ENCODE data around the gene PRG3. TPM values are rescaled to one million over a fixed set of nuclear protein-coding genes. Genes with fewer than 3 reads are reported as not detected.
A peak's percentile ranks its signal among the peaks of the same experiment; 100 is the strongest.

The PRG3 gene, protein sequence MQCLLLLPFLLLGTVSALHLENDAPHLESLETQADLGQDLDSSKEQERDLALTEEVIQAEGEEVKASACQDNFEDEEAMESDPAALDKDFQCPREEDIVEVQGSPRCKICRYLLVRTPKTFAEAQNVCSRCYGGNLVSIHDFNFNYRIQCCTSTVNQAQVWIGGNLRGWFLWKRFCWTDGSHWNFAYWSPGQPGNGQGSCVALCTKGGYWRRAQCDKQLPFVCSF
- total RNA-seq = not detected
- long read RNA-seq = 0 reads

DNA sequence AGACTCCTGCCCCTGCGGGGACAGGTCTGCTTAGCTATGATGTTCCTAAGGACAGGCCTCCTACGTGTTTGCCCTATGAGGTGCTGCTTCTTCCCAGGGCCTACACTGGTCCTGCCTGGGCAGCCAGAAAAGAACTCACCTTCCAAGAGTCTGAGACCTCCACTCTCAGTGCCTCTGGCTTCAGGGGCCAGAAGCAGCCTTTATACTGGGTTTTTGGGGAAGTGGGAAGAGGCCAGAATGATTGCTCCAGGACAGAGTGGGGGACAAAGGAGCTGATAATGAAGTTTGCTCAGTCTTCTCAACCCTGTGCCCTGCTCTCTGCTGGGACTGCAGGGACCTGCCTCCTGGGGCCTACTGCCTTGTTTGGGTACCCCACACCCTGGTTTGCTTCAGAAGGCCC, at the start of gene PRG3:
TSS of gene PRG3 (minus strand) at position 176 of the 400 bp plus-strand sequence. CDS start 442 bp downstream, outside the sequence.
- intact Hi-C loops (cut with DNase I) = no loop called here
- no peak for DNase-seq (ENCODE audit: low spot score)

DNA sequence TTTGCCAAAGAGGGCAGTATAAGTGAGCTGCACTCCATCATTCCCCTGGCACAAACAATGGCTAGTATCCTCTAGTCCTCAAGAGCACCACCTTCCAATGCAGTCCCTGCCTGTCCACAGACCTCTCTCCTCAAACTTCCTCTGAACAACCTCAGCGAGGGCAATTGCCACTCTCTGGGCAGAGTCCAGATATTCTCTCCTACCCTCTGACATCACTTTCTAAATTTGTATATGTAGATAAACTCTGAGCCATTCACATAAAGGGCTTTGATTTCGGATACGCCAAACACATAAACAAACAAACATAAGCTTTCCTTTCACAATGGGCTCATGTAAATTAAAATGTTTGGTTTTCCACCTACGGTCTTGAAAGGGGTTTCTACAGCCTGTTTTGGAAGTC, 49.0 kb upstream of the PRG3 start:
- intact Hi-C loops (cut with DNase I) = loop anchor here (2.0 to 5.0 kb wide), 2 partner anchors 27 to 83 kb away; no protein-coding TSS in a partner anchor
- DNase-seq (ENCODE audit: low spot score) = no peak

DNA sequence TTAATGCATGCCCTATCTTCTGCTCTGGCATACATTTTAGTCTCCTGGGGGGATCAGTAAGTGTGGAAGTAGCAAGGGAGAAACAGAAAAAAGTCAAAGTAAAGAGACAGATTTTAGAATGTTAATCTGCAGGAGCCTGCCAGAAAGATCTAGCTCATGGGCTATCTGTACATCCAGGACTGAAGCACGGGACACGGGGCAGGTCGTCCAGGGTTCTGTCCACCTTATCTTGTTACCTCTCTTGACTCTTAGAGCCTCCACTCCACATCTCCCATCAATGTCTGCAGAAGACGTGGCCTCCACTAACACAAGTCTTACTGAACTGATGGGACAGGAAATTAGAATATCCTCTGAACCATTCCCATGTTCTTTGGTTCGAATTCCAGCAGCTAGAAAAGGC, 47.7 kb upstream of the PRG3 start:
- DNase-seq (ENCODE audit: low spot score) = no peak
- intact Hi-C loops (cut with DNase I) = loop anchor here (5.0 kb wide), 1 partner anchor 81 kb away; no protein-coding TSS in a partner anchor

DNA sequence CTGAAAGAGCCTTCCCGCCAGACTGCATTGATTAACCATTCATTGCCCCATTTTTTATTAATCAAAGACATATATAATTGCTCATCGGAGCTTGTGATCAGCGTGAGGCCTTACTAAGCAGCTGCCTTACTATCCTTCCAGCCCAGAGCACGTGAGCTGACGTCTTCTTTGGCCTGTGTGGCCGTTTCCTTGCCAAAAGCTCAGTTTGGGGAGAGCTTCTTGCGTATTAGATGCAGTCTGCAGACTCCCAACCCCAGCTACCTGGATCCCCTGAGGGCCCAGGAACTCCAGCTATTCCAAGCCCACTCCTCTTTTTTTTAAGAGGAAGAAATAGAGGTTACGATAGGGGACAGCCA, 46.8 kb upstream of the PRG3 start:
- intact Hi-C loops (cut with DNase I) = loop anchor here (5.0 kb wide), 1 partner anchor 80 kb away; no protein-coding TSS in a partner anchor
- DNase-seq (ENCODE audit: low spot score) = no peak

DNA sequence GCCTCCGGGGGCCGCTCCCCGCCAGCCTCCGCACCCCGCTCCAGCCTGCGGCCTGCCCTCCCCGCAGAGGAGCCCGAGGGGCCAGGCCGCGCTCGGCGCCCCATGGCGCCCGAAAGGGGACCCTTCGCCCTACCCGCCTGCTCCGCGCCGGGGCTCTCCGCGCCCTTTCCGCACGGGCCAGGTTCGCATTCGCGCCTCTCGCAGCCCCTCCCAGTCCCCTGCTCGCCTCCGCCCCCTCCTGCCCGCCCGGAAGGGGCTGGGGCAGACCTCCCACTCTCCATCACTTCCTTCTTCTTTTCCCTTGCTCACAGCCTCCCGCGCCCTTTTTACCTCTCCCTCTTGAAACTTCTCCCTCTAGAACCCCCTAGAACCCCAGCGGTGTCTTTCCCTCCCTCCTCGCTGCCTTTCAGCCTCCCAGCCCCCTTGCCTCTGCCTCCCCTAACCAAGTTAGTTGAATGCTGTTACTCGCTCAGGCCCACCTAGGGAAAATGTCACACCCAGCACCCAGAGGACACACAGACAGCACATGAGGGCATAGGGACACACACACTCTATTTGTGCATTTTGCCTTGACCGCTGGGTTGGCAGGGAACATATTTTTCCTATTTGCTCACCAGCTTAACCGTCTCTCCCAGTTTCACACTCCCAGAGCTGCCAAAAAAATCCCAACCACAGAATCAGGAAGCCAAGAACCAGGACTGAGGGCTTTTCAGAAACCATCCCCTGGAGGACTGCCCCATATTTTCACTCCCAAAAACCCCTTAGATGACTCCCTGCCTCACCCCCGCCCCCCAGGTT, 46.2 kb upstream of the PRG3 start, which contains the start of gene SLC43A3:
TSS of gene SLC43A3 (minus strand) at position 193 of the 798 bp plus-strand sequence. CDS start 949 bp downstream, outside the sequence.
- peak; percentile 89 for DNase-seq (ENCODE audit: low spot score)
- intact Hi-C loops (cut with DNase I) = loop anchor here (5.0 kb wide), 1 partner anchor 80 kb away; no protein-coding TSS in a partner anchor

DNA sequence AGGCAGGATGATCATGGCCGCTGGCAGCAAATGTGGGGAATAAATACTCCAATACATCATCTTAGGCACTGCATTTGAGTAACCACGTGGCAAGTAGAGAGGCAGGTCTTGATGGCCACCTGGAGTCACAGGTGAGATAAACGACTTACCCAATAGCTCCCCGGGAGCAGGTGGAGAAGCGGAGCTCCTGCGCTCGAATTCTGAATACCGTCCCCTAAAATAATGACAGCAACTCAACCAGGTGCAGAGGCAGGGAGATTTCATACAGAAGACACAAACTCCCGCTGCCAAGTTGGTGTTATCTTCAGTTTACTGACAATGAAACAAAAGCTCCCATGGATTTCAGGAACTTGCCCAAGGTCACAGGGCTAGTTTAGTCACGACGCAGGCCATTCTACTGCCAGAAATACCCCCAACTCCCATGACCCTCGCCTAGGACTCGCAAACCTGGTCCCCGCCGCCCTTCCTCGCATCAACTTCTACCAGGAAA, 45.5 kb upstream of the PRG3 start:
- intact Hi-C loops (cut with DNase I) = loop anchor here (5.0 kb wide), 1 partner anchor 79 kb away; no protein-coding TSS in a partner anchor
- DNase-seq (ENCODE audit: low spot score) = no peak

DNA sequence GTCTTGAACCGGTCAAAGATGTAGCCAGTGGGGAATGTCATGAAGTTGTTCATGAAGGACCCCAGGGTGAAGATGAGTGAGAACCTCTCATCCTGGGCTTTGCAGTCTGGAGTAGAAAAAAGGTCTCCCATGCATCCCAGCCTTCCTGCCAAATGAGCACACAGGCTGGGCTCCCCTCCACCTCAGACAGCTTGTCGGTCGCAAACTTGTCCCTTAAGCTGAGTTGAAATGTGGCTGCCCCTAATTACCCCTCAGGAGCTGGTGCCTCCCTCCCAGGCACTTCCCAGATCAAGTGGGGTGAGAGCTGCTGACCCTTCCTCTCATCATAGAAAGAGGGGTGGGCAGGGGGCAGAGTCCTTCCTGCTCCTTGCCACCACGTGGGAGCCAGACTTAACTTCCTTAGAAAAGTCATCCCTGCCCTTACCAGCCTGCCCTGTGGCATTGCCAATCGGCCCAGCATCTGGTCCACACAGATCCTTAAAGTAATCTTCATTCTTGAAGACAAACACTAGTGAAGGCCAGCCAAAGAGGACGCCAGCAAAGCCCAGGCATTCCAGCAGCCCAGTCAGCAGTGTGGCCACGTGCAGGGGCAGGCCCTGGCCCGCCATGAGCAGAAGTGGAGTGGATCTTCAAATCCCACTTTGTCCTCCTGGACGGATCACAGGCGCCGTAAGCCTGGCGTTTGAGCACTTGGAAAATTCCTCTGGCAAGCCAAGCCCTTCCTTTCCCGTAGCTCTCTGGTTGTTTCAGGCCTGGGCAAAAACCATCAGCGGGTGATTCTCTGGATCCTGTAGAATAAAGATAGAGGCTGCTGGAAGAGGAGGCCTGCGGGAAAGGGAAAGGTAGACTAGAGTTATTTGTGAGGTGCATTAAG, 44.9 kb upstream of the PRG3 start:
- peak; percentile 80 for DNase-seq (ENCODE audit: low spot score)
- intact Hi-C loops (cut with DNase I) = loop anchor here (5.0 kb wide), 1 partner anchor 79 kb away; no protein-coding TSS in a partner anchor

DNA sequence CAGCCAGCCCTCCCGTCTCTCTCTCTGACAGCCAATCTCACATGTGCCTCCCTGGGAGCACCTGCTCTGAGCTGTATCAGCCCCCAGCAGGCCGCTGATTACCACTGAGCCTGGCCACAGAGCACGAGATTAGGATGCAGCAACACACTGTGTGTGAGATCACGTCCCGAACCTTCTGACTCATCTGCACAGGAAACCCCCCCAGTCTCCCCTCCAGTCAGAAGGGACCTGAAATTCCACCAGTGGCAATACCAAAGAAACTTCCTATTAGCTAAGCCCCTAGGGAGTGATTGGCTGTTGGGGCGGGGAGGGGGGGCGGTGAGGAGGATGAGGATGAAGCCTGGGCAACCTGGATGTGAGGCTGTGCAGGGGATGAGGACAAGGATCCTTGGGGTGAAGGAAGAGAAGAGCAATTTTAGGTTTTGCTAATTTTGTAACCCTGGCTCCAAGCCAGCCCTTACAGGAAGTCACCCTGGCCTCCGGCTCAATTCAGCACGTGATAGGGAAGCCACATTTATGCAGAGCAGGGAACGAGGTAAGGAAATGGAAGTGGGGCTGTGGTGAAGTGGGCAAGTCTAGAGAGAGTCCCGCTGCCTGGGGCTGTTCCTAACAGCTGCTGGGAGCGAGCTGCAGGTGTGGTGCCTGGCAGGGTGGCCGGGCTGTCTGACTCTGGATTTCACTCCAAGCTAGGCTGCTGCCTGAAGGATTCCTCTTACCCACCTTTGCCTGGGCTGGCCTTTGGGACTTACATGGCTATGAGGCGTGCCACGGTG, 44.0 kb upstream of the PRG3 start:
- DNase-seq (ENCODE audit: low spot score) = peak; percentile 89
- intact Hi-C loops (cut with DNase I) = loop anchor here (5.0 kb wide), 1 partner anchor 78 kb away; no protein-coding TSS in a partner anchor

DNA sequence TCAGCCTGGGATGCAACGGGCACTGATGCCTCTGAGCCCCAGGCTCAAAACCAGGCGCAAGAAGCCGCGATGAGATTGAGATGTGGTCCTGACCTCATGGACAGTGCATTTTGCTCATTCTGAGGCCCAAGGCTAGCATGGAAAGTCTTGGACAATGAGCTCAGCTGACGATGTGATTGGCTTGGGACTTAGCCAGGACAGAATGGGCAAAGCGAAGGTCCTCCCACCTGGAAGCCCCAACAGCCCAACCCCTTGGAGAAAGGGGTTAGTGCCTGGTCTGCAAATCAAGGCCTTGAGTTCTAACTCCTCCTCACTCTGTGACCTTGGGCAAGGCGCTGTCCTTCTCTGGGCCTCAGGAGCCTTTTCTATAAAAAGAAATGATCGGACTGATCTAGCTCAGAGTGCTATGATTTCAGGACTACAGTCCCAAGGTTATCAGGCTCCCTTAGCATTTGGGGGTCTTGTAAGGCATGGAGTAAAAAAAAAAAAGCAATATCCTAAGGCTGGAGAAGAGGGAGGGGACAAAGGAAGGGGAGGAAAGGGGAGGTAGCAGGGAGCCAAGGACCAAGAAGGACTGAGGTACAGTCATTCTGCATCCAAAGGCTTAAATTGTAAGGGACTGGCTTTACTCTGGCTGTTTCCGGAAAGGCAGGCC, 43.3 kb upstream of the PRG3 start:
- intact Hi-C loops (cut with DNase I) = no loop called here
- no peak for DNase-seq (ENCODE audit: low spot score)

DNA sequence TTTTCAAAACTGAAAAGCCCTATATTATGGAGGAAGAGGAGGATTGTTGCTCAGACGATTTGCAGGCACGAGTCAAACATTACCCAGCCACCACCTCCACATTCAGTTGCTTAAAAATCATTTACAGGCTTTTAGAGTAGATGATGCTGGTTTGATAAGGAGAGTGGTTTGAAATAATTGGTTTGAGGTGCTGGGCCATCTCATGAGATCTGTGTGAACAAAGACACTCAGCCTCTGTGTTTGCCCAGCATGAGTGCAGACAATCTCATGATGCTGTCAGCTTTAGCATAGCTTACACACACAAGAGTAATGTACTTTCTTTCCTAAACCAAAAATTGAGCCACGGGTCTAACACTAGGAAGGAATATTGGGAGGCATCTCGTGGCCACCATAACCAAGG, 41.7 kb upstream of the PRG3 start:
- intact Hi-C loops (cut with DNase I) = no loop called here
- no peak for DNase-seq (ENCODE audit: low spot score)

DNA sequence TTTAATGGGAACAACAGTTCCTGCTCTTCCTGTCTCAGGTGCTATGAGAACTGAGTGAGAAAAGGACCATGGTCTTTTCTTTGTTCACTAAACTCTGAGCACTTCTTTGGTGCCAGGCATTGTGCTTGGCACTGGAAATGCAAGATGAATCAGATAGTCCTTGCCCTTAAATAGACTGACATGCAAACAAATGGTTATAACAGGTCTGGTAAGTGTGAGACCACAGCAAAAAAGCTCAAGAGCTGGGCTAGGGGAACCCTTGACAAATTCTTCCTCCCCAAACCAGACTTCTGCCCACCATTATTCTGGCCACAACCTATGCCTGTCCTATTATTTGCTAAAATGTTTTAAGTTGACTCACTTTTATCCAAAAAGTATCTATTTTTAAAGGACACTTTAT, 40.9 kb upstream of the PRG3 start:
- intact Hi-C loops (cut with DNase I) = no loop called here
- DNase-seq (ENCODE audit: low spot score) = no peak

DNA sequence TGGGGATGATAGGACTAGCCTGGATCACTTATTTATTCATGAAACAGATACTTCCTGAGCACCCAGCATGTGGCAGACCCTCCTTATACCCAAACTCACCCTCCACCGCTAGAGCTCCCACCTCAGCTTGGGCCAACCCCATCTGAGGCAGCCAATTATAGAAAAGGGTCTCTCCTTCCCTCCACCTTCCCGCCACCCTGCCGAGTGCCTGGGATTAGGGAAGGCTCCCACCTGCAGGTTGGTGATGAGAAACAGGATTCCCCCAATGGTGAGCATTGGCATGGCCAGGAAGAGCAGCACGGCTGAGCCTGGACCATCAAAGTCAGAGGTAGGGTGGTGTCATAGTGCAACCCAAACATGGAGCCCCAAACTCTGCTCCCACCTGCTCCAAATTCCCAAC, 40.1 kb upstream of the PRG3 start:
- DNase-seq (ENCODE audit: low spot score) = peak; percentile 24
- intact Hi-C loops (cut with DNase I) = no loop called here

DNA sequence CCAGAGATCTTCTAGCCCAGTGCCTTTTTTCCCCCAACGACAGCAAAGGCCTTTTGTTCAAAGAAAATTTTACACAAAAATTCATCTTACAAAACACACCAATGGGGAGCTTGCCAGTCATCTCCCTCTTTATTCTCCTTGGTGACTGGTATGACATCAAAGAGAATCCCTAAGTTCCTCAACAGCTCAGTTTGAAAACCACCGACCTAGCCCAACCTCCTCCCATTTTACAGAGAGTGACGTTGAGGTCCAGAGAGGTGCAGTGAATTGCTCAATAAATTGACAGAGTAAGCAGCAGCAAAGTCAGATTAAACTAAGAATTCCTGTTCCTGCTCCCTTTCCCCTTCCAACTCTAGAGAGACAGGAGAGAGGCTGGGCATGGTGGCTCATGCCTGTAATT, 38.2 kb upstream of the PRG3 start:
- intact Hi-C loops (cut with DNase I) = no loop called here
- DNase-seq (ENCODE audit: low spot score) = no peak

DNA sequence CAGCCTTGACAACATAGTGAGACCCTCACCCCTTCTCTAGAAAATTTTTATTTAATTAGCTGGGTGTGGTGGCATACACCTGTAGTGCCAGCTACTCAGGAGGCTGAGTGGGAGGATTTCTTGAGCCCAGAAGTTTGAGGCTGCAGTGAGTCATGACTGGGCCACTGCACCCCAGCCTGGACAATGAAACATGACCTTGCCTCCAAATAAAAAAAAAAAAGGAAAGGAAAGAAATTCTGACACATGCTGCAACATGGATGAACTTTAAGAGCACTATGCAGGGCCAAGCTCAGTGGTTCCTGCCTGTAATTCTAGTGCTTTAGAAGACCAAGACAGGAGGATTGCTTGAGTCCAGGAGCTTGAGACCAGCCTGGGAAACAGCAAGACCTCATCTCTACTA, 37.2 kb upstream of the PRG3 start:
- no peak for DNase-seq (ENCODE audit: low spot score)
- intact Hi-C loops (cut with DNase I) = no loop called here

DNA sequence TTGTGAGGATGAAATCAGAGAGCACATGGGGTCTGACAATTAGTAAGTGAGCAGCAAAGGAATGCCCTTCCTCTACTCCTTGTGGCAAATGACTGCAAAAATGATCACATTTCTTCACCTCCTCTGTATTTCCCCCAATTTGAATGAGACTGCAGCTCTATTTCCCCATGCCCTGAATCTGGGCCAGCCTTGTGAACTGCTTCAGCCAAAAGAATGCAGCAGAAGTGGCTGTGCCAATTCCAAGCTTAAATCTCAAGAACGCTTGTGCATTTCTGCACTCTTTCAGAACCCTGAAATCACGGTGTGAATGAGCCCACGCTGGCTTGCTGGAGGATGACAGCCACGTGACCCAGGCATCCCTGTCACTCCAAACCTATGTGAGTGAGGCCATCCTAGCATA, 36.1 kb upstream of the PRG3 start:
- peak; percentile 26 for DNase-seq (ENCODE audit: low spot score)
- intact Hi-C loops (cut with DNase I) = no loop called here

DNA sequence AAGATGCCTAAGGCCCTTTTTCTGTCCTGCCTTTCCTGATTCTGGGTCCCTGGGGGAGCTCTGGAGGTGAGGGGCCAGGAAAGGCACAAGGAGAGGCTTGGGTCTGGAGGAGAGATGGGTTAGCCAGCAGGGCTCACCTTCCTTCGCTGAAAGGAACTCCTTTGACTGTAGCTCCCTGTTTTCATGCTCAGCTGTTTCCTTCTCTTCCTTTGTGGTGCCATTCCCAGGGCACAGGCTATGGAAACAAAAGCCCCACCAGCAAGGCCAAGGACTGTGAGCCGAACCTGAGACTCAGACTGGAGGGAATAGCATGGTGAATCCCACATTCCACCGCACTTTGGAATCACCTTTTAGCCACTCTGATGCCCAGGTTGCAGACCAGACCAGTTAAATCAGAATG, 35.5 kb upstream of the PRG3 start:
- intact Hi-C loops (cut with DNase I) = no loop called here
- peak; percentile 24 for DNase-seq (ENCODE audit: low spot score)

DNA sequence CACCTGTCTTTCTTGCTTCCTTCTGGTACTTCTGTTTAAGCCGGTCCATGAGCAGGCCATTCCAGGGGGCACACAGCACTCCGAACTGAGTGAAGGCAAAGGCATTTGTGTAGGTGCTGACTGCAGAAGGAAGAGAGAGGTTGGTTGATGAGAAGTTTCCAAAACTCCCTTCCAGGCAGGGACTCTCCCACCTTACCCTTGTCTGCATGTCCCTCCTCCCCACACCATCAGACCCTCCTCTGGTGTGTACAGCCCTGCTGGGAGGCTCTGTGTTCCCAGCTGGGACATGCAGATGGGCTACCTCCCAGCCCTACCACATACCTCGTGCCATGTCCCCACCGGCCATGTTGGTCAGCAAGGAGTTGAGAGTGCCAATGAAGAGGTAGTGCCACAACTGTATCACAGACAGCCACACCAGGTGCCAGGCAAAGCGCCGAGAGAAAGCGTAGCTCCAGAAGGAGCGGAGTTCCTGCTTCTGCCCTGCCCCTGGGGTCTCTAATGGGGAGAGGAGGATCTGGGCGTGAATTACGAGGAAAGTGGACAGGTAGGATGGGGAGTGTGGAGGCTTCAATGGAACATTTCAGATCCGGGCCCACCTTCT, 33.8 kb upstream of the PRG3 start:
- intact Hi-C loops (cut with DNase I) = no loop called here
- DNase-seq (ENCODE audit: low spot score) = peak; percentile 33

DNA sequence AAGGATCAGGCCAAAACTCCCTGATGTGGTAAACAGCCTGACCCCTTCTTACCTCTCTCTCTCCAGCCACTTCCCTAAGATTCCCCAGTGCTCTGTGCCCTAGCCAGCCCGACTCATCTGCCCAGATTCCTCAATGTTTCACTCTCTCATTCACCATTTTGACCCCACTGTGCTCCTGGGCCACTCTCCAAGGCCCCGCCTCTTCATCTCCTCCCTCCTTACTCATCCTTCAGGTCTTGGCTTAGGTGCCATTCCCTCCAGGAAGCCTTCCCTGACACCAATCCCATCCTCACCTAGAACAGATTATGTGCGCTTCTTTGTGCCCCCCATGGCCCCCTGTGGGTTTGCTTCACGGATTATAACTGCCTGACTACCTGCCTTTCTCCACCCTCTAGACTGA, 32.7 kb upstream of the PRG3 start:
- peak; percentile 64 for DNase-seq (ENCODE audit: low spot score)
- intact Hi-C loops (cut with DNase I) = no loop called here

All from cardiac septum (tissue), 1 donor.